ENCODE measurements around the gene SPG11. TPM values are rescaled to one million over a fixed set of nuclear protein-coding genes. Genes with fewer than 3 reads are reported as not detected.

The SPG11 gene
- total and polyA plus RNA-seq, 7 donors = 12.9 to 88.1 (median 56.7) TPM

GRCh38 chr15:44670087-44670950 lies 6.9 kb upstream of the SPG11 start:
- intact Hi-C loops (cut with DNase I) = no loop called here
- WGBS, 2 donors = 88 to 93% methylated on average over 6 of the region's 6 CpGs
- Histone ChIP-seq H3K9me3 (no peaks in the 10 kb centered on the region), H3K4me3 (no peak overlapping the region), H3K27me3 (no peaks in the 10 kb centered on the region), H3K4me1 (no peaks in the 10 kb centered on the region), H3K36me3 (no peaks in the 10 kb centered on the region), H3K27ac (no peak overlapping the region)
- no peak for DNase-seq
- TF ChIP-seq EP300 (IDR thresholded peaks at IDR 0.05) = no peak
- no peak for TF ChIP-seq POLR2AphosphoS5 (IDR thresholded peaks at IDR 0.05)
- TF ChIP-seq POLR2A (IDR thresholded peaks at IDR 0.05) = no peak
- no peak for TF ChIP-seq CTCF (IDR thresholded peaks at IDR 0.05)

- H3K4me3 ChIP-seq = no peak overlapping the region
- intact Hi-C loops (cut with DNase I) = no loop called here
- no peak overlapping the region for H3K27ac ChIP-seq
- WGBS, 2 donors = 41 to 84% methylated on average over 2 of the region's 2 CpGs
- H3K4me1 ChIP-seq = peaks cover 0 to 5% (median 2%) of the 10 kb centered on the region in 4 donors
- no peaks in the 10 kb centered on the region for H3K36me3 ChIP-seq
- TF ChIP-seq POLR2AphosphoS5 (IDR thresholded peaks at IDR 0.05) (no peak), POLR2A (IDR thresholded peaks at IDR 0.05) (no peak), CTCF (IDR thresholded peaks at IDR 0.05) (no peak), EP300 (IDR thresholded peaks at IDR 0.05) (no peak)
- DNase-seq = no peak
- H3K27me3 ChIP-seq = no peaks in the 10 kb centered on the region
- no peaks in the 10 kb centered on the region for H3K9me3 ChIP-seq
Observed at GRCh38 chr15:44668921-44669320, 5.5 kb upstream of the SPG11 start.

- Histone ChIP-seq H3K27ac (no peak overlapping the region), H3K27me3 (no peaks in the 10 kb centered on the region), H3K4me1 (peaks cover 0 to 15% (median 11%) of the 10 kb centered on the region in 4 donors), H3K4me3 (no peak overlapping the region), H3K9me3 (no peaks in the 10 kb centered on the region), H3K36me3 (no peaks in the 10 kb centered on the region)
- no peak for DNase-seq
- intact Hi-C loops (cut with DNase I) = no loop called here
- 58 to 62% methylated on average over 3 of the region's 3 CpGs for WGBS, 2 donors
- TF ChIP-seq CTCF (IDR thresholded peaks at IDR 0.05) (no peak), POLR2A (IDR thresholded peaks at IDR 0.05) (no peak), POLR2AphosphoS5 (IDR thresholded peaks at IDR 0.05) (no peak), EP300 (IDR thresholded peaks at IDR 0.05) (no peak)
Observed at GRCh38 chr15:44667039-44667360, 3.5 kb upstream of the SPG11 start.

GRCh38 chr15:44666210-44667038 lies 3.0 kb upstream of the SPG11 start:
- no peaks in the 10 kb centered on the region for H3K9me3 ChIP-seq
- H3K27me3 ChIP-seq = no peaks in the 10 kb centered on the region
- H3K27ac ChIP-seq = no peak overlapping the region
- intact Hi-C loops (cut with DNase I) = no loop called here
- H3K4me3 ChIP-seq = no peak overlapping the region
- no peak for TF ChIP-seq EP300 (IDR thresholded peaks at IDR 0.05)
- TF ChIP-seq CTCF (IDR thresholded peaks at IDR 0.05) = no peak
- no peak for TF ChIP-seq POLR2AphosphoS5 (IDR thresholded peaks at IDR 0.05)
- TF ChIP-seq POLR2A (IDR thresholded peaks at IDR 0.05) = no peak
- H3K4me1 ChIP-seq = peaks cover 0 to 20% (median 17%) of the 10 kb centered on the region in 4 donors
- no peaks in the 10 kb centered on the region for H3K36me3 ChIP-seq
- WGBS, 2 donors = 35 to 62% methylated on average over 5 of the region's 5 CpGs
- no peak for DNase-seq
